Measurements from ENCODE around the gene CHM.
"Not testable (repeated sequence)": the region's sequence is repeated elsewhere in the genome, so short reads cannot be mapped to it uniquely, and the experiment has no call there.

CHM gene

DNA sequence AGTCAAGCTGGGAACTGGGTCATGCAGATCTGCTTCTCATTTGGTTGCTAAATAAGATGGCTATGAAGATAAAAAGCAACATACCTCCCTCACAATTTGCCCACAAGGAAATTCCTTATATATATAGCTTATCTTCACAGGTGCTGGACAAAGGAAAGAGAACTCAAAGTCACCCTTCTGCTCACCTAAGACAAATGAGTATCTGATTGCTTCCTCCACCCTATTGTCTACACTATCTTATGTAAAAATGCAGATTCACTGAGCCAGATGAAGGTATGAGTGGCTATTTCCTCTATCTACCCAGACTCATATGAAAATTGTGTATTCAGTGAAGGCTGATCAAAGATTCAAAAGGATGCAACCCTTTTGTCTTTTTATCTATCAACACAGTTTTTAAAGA lies 50.8 kb downstream of the CHM start:
- no peak for DNase-seq

DNA sequence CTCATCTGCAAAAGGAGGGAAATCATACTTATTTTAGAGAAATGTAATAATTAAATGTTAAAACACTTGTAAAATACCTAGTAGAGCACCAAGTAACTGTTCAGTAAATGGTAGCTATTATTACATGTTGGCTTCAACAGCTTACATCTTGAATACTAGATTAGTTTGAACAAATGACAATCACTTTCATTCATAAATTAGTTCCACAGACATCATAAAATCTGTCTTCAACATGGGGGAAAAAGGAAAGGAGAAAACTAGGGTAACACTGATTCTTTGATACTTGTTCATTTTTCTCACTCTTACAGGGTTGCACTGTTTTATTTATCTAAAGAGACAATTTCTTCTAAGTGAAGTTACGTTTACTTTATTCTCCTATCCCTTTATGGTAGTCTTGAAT lies 51.7 kb downstream of the CHM start:
- no peak for DNase-seq

DNA sequence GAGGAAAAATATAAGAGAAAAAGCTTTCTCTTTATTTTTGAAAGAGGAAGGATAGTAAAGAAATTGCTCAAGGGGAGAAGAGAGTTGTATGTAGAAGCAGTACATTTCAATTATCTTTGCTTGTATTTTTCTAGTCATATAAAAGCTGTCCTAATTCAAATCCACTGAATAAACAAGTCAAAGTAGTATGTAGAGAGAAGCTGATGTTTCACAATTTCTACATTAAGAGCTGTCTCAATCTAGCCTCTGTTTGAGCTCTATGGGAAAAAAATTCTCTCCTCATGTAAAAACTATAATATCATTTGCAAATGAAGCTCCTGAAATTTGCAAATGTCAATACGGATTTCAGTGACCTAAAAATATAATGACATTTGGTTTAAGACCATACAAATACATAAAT lies 52.6 kb downstream of the CHM start:
- no peak for DNase-seq

DNA sequence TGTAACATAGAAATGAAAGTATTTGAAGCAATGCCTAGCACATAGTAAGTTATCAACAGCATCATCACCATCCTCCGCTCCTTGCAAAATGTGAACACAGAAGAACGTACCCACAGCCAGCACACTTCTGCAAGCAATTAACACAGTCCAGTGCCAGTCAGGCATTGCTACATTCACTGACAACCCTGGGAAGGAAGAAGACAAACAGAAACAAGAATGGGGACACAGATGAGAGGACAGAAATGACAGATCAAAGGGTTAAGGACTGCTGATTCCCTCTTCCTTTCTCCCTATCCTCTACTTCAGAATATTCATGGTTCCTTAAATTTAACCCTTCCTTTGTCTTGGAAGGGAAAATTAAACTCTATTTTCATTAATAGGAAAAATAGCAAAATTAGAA lies 53.1 kb downstream of the CHM start:
- no peak for DNase-seq

DNA sequence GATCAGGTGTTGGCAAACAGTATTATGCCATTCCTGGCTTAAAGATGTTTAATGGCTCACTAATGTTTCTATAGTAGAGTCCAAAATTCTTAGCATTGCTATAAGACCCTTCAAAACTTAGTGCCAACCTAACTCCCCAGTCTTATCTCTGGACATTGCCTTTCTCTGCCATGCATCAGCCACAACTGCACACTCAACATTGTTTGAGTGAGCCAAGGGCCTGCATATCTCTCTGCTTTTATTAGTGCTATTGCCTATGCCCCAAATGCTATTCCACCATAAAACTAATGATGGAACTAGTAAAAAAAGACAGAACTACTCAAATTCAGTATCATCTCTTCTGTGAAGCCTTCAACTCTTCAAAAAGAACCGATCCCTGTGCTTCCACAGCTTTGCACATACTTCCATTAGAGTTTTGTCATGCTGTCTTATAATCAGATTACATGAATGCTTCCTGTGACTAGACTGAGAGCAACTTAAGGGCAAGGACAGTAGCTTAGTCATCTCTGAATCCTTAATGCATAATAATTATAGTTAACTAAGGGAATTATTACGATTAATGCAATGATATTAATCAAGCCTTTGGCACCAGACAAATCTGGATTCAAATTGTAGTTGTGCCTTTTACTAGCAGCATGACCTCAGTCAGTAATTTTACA lies 53.7 kb downstream of the CHM start:
- DNase-seq, result no peak

DNA sequence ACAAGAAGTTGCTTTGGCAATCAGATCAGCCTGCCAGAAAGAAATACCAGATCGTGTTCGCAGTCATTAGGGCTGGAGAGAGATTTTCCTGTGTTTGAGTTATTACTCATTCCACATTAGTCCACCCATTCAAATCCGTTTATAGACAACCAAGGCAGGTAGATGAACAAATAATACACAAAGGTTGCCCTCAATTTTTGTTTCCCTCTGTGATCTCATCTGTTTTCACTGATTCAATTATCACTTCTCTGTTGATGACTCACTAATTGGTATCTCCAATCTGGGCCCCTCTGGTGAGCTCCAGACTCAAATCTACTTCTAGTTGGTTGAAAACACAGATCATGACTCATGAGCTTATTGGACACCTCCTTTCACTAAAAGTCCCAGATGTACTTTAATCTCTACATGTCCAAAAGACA lies 54.5 kb downstream of the CHM start:
- no peak for DNase-seq

DNA sequence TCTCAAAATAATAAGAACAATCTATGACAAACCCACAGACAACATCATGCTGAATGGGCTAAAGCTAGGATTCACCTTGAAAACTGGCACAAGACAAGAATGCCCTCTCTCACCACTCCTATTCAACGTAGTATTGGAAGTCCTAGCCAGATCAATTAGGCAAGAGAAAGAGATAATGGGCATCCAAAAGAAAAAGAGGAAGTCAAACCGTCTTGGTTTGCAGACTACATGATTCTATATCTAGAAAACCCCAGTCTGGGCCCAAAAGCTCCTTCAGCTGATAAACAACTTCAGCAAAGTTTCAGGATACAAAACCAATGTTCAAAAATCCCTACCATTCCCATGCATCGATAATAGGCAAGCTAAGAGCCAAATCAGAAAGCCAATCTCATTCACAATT lies 59.0 kb downstream of the CHM start:
- no peak for DNase-seq

DNA sequence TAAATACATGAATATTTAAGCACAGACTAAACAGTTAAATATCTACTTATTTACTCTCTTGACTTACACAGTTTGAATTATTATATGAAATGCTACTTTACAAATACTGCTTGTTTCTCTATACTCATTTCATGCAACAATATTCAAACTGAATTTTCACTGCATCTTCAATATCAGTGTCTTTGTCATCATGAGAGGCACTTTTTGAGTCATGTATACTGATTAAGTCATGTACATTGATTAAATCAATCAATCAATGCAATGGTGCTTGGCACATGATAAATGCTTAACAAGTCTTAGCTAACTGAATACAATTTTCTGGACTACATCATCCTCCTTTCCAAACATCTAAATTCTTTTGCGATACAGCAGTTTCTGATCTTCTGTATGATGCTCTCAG lies 67.1 kb downstream of the CHM start:
- DNase-seq, result no peak

DNA sequence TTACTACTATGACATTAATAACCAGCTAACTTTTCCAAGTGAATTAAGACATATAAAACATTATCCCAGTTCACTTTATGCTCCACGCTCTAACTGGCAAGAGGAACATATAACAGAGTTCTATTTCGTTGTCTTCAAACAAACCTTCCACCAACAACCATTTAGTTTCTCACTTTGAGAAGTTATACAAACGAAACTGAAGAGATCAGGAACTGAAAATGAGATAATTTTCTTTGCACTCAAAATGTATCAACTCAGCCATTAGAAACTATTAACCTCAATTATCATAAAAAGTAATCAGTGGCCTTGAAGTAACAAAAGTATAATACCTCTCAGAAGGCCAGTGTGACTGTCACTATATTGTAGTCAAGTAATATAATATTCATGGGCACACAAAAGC lies 70.1 kb downstream of the CHM start:
- no peak for DNase-seq

DNA sequence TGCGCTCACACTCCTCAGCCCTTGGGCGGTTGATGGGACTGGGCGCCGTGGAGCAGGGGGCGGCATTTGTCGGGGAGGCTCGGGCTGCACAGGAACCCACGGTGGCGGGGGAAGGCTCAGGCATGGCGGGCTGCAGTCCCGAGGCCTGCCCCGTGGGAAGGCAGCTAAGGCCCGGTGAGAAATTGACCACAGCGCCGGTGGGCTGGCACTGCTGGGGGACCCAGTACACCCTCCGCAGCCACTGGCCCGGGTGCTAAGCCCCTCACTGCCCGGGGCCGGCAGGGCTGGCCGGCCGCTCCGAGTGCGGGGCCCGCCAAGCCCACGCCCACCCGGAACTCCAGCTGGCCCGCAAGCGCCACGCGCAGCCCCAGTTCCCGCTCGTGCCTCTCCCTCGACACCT lies 75.0 kb downstream of the CHM start:
- DNase-seq, result not testable (repeated sequence)

DNA sequence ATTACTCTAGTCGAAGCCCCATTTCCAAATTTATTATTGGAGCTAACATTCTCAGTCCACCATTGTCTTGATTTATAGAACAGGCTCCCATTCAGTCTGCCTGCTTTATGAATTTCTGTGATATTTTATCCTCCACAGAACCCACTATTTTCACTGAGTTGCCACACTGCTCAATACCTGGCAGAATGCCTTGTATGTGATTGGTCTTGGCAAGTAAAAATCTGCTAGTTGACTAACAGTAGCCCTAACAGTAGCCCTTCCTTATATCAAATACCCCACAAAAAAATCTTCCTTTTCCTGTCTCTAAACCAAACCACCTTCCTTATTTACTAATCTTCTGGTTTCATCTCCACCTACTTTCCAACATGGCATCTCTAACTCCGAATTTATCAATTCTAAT lies 82.6 kb downstream of the CHM start:
- DNase-seq, result no peak

DNA sequence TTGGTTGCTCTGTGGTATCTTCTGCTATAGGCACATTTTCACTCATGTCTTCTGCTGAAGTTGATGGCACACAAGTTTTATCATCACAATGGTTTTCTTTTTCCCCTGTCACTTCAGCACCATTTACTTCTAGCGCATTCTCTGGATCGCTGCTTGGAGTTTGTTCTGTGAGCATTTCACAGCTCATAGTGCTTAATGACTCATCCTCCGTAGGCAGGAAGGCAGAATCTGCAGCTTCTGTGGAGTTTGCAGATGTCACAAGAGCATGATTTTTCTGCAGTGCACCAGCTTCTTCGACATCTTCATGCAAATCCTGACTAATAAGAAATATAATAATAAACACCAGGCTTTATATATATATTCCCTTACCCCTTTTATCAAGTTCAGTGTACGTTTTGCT lies 83.6 kb downstream of the CHM start:
- no peak for DNase-seq

DNA sequence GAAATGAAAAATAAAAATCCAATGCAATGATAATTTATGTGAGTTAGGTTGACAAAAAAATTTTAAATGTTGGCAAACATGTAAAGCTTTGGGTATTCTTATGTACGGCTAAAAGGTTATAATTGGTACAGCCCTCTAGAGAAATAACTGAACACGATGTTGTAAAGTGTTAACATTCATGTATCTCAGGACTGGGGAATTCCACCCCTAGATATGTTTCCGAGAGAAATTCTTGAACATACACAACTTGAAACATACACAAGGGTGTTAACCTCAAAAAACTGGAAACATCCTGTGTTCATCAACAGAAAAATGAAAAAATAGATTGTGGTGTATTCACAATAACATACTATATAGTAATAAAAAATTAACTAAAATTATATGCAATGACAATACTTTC lies 91.8 kb downstream of the CHM start:
- no peak for DNase-seq

DNA sequence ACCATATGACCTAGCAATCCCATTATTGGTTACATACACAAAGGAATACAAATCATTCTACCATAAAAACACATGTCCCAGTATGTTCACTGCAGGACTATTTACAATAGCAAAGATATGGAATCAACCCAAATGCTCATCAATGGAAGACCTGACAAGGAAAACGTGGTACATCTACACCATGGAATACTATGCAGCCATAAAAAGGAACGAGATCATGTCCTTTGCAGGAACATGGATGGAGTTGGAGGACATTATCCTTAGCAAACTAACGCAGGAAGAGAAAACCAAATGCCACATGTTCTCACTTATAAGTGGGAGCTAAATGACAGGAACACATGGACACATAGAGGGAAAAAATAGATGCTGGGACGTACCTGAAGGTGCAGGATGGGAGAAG lies 102.6 kb downstream of the CHM start:
- not testable (repeated sequence) for DNase-seq

DNA sequence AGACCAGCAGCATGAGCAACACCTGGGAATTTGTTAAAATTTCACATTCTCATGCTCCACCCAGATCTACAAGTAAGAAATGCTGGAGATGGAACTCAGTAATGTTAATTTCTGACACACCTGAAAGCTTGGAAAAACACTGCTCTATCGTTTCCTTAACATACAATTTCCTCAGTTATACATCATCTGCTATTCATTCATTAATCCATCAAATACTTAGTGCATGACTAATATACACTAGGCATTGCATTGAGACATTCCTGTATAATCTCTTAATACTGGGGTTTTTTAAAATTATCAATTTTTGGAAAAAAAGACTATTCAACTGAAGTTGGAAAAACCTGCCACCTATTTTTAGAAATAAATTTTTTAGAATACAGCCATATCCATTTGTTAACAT lies 106.1 kb downstream of the CHM start:
- DNase-seq, result no peak

DNA sequence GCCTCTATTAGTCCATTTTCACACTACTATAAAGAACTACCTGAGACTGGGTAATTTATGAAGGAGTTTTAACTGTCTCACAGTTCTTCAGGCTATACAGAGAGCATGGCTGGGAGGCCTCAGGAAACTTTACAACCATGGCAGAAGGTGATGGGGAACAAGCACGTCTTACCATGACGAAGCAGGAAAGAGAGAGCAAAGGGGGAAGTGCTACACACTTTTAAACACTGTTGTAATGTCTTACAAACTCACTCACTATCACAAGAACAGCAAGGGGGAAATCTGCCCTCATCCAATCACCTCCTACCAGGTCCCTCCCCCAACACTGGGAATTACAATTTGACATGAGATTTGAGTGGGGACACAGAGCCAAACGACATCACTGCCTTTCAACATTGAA lies 107.4 kb downstream of the CHM start:
- not testable (repeated sequence) for DNase-seq

DNA sequence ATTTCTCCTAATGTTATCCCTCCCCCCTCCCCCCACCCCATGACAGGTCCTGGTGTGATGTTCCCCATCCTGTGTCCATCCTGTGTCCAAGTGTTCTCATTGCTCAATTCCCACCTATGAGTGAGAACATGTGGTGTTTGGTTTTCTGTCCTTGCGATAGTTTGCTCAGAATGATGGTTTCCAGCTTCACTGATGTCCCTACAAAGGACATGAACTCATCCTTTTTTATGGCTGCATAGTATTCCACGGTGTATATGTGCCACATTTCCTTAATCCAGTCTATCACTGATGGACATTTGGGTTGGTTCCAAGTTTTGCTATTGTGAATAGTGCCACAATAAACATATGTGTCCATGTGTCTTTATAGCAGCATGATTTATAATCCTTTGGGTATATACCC lies 113.0 kb downstream of the CHM start:
- not testable (repeated sequence) for DNase-seq

DNA sequence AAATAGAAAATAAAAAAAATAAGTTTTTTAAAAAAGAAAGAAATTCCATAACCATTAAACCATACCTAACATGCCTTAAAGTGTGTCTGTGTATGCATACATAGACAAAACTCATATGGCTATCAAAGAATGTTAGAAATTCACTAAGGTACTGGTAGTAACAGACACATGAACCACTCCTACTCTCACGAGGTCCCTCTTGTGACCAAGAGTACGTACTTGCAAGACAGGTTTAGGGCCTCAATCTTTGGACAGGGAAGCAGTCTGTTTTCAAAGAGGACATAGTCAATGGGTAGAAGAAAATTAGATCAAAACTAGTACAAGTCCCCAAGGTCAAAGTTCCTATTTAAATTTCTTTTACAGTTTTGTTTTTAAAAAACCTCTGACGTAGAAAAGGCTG lies 117.3 kb downstream of the CHM start:
- no peak for DNase-seq

DNA sequence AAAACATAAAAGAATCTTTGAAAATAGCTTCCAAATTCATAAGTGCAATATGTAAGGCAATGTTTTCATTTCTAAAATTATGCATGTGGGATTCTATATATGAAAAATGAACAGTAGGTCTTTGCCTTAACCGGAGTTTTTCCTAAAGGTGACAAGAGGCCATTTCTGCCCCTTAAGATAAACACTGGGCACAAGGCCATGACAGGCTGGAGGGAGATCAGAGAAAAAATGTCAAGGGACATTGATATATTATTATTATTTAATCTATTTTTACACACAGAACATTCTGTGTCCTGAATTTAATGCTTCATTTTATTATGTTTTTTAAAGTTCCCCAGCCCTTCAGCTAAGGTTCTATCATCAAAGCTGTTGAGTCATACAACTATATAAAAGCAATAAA lies 118.8 kb downstream of the CHM start:
- DNase-seq, result no peak

DNA sequence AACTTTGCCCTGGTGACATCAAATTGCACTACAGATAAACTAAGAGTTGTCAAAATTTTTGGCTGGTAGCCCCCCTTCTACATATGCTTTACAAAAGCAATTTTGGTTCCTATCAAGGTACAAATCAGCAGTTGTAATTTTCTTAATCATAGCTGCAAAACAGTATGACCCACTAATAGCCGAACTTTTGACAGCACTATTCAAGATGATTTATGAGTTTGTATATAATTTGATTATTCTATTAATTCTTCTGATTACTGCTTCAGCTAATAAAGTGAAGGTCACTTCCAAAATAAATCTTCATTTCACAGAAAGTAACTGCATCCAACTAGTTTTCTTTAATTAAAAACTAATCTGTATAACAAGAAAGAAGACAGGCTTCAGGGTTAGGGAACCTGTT lies 119.6 kb downstream of the CHM start:
- no peak for DNase-seq

DNA sequence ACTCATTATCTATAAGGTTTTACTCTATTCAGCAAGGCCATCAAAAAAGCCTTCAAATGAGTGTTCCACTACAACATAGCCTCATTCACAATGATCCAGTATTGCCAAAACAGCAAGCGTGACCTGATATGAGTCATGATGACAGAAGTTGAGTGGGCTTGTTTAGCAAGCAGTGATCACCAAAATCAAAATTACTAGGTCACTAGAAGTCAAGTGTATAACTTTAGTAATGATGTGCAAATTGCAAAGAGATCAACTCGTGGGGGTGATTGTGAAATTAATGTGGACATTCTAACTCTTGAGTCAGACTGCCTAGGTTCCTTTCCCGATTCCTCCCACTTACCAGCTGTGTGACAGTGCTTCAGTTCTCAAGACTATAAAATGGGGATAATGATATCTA lies 124.5 kb downstream of the CHM start:
- no peak for DNase-seq

DNA sequence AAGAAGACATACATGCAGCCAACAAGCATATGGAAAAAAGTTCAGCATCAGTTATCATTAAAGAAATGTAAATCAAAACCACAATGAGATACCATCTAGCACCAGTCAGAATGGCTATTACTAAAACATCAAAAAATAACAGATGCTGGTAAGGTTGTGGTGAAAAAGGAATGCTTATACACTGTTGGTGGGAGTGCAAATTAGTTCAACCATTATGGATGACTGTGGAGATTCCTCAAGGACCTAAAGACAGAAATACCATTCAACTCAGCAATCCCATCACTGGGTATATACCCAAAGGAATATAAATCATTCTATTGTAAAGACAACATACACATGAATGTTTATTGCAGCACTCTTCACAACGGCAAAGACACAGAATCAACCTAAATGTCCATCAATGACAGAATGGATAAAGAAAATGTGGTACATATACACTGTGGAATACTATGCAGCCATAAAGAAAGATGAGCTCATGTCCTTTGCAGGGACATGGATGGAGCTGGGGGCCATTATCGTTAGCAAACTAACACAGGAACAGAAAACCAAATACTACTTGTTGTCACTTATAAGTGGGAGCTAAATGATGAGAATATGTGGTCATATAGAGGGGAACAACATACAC lies 130.6 kb downstream of the CHM start:
- DNase-seq, result not testable (repeated sequence)

DNA sequence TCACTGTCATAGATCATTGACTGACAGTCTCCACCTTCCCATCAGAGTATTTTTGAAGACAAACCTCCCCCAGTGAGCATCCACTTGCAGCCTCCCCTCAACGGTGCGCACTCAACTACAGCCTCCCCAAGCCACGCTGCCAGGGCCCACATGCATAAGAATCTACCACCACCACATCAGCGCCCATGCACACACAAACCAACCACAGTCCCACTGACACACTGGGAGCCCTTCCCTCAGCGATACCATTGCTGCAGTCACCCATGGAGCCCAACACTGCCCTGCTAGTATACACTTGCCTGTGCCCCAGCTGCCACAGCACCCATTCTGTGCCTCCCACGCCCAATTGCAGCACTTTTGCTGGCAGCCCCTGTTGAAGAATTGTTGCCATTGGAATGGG lies 132.9 kb downstream of the CHM start:
- no peak for DNase-seq

DNA sequence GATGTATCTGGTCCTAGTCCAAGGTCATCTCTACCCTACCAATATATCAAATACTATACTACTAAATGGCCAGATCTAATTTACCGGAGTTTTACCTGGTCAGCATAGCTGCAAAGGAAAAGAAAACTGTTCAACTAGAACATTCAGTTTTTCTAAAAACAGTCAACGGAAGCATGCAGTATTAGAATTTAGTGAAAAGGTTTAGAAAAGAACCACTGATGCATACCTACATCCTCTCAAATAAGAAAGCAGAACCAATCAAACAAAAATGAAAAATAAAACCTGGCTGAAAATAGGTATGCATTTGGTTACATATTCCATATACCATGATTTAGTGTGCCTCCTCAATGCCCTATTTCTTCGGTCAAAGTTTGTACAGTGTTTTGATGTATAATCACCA lies 140.0 kb downstream of the CHM start:
- DNase-seq, result no peak

DNA sequence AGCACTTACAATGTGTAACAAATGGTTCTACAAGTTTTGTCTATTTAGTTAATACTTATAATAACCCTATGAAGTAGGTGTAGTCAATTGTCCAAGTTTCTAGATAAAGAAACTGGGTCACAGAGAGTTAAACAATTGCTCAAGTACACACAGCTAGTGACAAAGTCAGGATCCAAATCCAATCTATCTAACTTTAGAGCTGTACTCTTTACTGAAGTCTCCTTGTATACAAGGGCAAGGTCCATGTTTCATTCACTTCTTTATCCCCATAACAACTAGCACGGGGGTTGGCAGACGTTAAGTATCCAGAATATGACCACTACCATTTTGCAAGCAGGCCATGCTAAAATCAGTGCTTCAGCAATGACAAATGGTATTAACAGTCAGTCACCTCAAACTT lies 141.0 kb downstream of the CHM start:
- DNase-seq, result no peak
